Parathyroid adenoma (tissue), 2 donors: ENCODE measurements around the gene ITGB3.
"Not testable (repeated sequence)": the region's sequence is repeated elsewhere in the genome, so short reads cannot be mapped to it uniquely, and the experiment has no call there.

ENCODE experiments used
- H2AFZ ChIP-seq: fragments of 300-600 bp; sonication (generic); one replicate; pipeline ENCODE4 v1.7.0; 2017; ENCODE audit warnings: antibody characterized with exemption, mild to moderate bottlenecking
- H3K27ac ChIP-seq: fragments of 300-600 bp; sonication (generic); one replicate; pipeline ENCODE4 v1.7.0; 2017
- H3K27me3 ChIP-seq: fragments of 300-600 bp; sonication (generic); one replicate; pipeline ENCODE4 v1.7.0; 2017; ENCODE audit warnings: low read length; ENCODE audit not compliant: control insufficient read depth, insufficient read depth
- H3K36me3 ChIP-seq: fragments of 300-600 bp; sonication (generic); one replicate; pipeline ENCODE4 v1.7.0; 2017; ENCODE audit warnings: low read length; ENCODE audit not compliant: control insufficient read depth, insufficient read depth
- H3K4me1 ChIP-seq: fragments of 300-600 bp; sonication (generic); one replicate; pipeline ENCODE4 v1.7.0; 2017; ENCODE audit warnings: control low read depth
- H3K4me2 ChIP-seq: fragments of 300-600 bp; sonication (generic); one replicate; pipeline ENCODE4 v1.7.0; 2017; ENCODE audit warnings: low read length
- H3K4me3 ChIP-seq: fragments of 300-600 bp; sonication (generic); one replicate; pipeline ENCODE4 v1.7.0; 2017; ENCODE audit warnings: low read depth, low read length
- H3K79me2 ChIP-seq: fragments of 300-600 bp; sonication (generic); one replicate; pipeline ENCODE4 v1.7.0; 2017; ENCODE audit warnings: control low read depth
- H3K9ac ChIP-seq: fragments of 300-600 bp; sonication (generic); one replicate; pipeline ENCODE4 v1.7.0; 2017; ENCODE audit warnings: mild to moderate bottlenecking
- H3K9me3 ChIP-seq: fragments of 300-600 bp; sonication (generic); one replicate; pipeline ENCODE4 v1.7.0; 2017; ENCODE audit warnings: low read length; ENCODE audit not compliant: control insufficient read depth
- TF ChIP-seq, protein P1 (sequence below): fragments of 300-600 bp; sonication (generic); IDR thresholded peaks from one replicate; pipeline ENCODE4 v1.7.0; 2017; ENCODE audit warnings: antibody characterized with exemption, mild to moderate bottlenecking
- donor health status: primary hyperparathyroidism.

The ITGB3 gene

DNA sequence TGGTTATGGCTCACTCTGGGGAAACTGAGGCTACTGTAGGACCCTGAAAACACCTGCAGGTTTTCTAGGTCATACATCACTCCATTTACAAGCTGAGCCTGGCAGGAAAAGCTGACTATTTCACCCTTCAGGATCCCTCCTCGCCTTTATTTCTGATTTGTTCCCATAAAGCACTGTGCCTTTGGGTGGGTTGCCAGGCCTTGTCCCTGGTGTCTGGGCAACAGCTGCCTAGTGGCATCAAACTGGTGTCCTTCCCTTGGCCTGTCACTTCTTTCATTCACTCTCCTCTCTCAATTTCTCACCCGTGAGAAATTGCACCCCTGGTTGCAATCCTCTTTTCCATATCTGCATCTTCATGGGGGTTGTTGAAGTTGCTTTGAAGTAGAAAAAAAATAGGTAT, 42.8 kb upstream of the ITGB3 start:
- Histone ChIP-seq H3K9me3 (no peaks in the 10 kb centered on the region), H2AFZ (peak overlapping the region; percentile 23), H3K4me3 (no peak overlapping the region), H3K4me2 (no peak overlapping the region), H3K27me3 (no peaks in the 10 kb centered on the region), H3K36me3 (no peaks in the 10 kb centered on the region), H3K27ac (no peak overlapping the region), H3K9ac (no peak overlapping the region), H3K4me1 (peaks cover 17% of the 10 kb centered on the region), H3K79me2 (no peaks in the 10 kb centered on the region)
- TF ChIP-seq, protein P1, sequence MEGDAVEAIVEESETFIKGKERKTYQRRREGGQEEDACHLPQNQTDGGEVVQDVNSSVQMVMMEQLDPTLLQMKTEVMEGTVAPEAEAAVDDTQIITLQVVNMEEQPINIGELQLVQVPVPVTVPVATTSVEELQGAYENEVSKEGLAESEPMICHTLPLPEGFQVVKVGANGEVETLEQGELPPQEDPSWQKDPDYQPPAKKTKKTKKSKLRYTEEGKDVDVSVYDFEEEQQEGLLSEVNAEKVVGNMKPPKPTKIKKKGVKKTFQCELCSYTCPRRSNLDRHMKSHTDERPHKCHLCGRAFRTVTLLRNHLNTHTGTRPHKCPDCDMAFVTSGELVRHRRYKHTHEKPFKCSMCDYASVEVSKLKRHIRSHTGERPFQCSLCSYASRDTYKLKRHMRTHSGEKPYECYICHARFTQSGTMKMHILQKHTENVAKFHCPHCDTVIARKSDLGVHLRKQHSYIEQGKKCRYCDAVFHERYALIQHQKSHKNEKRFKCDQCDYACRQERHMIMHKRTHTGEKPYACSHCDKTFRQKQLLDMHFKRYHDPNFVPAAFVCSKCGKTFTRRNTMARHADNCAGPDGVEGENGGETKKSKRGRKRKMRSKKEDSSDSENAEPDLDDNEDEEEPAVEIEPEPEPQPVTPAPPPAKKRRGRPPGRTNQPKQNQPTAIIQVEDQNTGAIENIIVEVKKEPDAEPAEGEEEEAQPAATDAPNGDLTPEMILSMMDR: no peak

DNA sequence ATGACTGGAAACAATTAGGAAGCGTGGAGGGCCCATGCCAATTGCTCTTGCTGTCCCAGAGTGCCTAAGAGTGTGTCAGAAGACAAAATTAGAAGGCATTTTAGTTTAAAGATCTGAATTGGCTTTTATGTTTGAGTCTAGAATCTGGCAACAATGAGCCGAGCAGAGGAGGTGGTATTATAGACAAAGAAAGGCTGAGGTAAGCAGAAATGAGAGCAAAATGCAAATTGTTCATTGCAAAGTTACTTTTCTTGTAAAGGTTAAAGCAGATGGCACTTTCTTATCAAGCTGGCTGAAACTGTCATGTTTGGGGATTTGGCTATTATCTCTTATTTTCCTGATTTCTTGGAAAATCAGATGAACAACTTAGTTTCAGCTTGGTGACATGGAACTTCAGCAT, 41.2 kb upstream of the ITGB3 start:
- Histone ChIP-seq H3K9me3 (no peaks in the 10 kb centered on the region), H3K27me3 (no peaks in the 10 kb centered on the region), H3K4me2 (no peak overlapping the region), H3K9ac (no peak overlapping the region), H2AFZ (no peak overlapping the region), H3K4me3 (no peak overlapping the region), H3K27ac (no peak overlapping the region), H3K4me1 (peaks cover 15% of the 10 kb centered on the region), H3K36me3 (no peaks in the 10 kb centered on the region), H3K79me2 (no peaks in the 10 kb centered on the region)
- TF ChIP-seq, protein P1: no peak

DNA sequence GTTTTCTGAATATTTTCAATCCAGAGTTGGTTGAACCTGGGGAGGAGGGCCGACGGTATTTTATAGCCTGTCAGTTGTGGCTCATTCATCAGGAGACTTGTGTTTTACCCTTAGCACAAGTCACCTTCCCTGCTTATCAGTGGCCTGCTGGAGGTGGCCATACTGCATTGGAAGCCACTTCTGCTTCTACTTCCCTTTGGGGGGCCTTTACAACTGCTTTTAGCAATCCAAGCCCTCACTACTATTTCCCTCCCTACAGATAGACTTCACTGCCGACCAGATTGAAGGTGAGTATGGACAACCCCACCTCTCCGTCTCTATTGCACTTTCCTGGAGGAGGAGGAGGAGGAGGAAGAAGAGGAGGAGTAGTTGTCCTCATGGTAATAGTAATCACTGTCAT, 40.1 kb upstream of the ITGB3 start:
- no peak overlapping the region for H3K4me3 ChIP-seq
- H3K79me2 ChIP-seq: no peaks in the 10 kb centered on the region
- peaks cover 15% of the 10 kb centered on the region for H3K4me1 ChIP-seq
- no peak overlapping the region for H3K4me2 ChIP-seq
- H3K9me3 ChIP-seq: no peaks in the 10 kb centered on the region
- TF ChIP-seq, protein P1: no peak
- no peaks in the 10 kb centered on the region for H3K36me3 ChIP-seq
- H2AFZ ChIP-seq: no peak overlapping the region
- H3K9ac ChIP-seq: no peak overlapping the region
- H3K27ac ChIP-seq: no peak overlapping the region
- no peaks in the 10 kb centered on the region for H3K27me3 ChIP-seq

DNA sequence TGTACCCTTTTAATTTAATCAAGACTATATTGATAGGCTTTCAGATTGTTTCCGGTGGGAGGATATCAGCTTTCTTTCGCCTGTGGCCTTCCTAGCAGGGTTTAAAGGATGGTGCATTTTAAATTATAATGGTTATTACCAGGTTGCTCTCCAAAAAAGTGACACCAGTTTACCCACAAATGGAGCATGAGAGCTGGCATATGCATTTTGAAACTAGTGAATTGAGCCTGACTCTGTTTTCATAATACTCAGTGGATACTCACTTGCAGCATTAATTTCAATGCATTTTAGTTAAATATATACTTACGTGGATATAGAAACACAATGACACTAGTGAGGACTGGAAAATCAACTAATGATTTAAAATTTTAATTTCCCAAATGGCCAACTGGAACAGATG, 38.7 kb upstream of the ITGB3 start:
- H3K36me3 ChIP-seq: no peaks in the 10 kb centered on the region
- no peak overlapping the region for H3K9ac ChIP-seq
- TF ChIP-seq, protein P1: no peak
- no peaks in the 10 kb centered on the region for H3K79me2 ChIP-seq
- H3K4me1 ChIP-seq: peaks cover 10% of the 10 kb centered on the region
- no peak overlapping the region for H3K4me3 ChIP-seq
- no peaks in the 10 kb centered on the region for H3K9me3 ChIP-seq
- H3K27ac ChIP-seq: no peak overlapping the region
- no peak overlapping the region for H2AFZ ChIP-seq
- no peak overlapping the region for H3K4me2 ChIP-seq
- H3K27me3 ChIP-seq: no peaks in the 10 kb centered on the region

- not testable (repeated sequence) for H3K4me2 ChIP-seq, H3K9me3 ChIP-seq, H2AFZ ChIP-seq, H3K27ac ChIP-seq, H3K9ac ChIP-seq, H3K27me3 ChIP-seq, H3K4me1 ChIP-seq, H3K4me3 ChIP-seq, H3K79me2 ChIP-seq, H3K36me3 ChIP-seq
These were observed 36.8 kb upstream of the ITGB3 start for GRCh38 chr17:47216821-47217220.

DNA sequence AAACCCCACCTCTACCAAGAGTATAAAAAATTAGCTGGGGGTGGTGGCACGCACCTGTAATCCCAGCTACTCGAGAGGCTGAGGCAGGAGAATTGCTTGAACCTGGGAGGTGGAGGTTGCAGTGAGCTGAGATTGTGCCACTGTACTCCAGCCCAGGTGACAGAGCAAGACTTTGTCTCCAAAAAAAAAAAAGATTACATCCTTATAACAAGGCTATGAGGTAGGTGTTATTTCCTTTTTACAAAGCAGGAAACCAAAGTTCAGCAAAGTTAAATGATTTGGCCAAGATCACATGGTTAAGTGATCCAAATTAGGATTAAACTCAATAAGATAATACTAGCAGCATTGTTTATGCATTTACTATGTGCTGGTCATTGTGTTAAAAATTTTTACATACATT, 36.3 kb upstream of the ITGB3 start:
- not testable (repeated sequence) for H3K4me3 ChIP-seq, H3K4me1 ChIP-seq, H3K27ac ChIP-seq, H2AFZ ChIP-seq, H3K9me3 ChIP-seq, H3K36me3 ChIP-seq, H3K27me3 ChIP-seq, H3K79me2 ChIP-seq, H3K9ac ChIP-seq, H3K4me2 ChIP-seq
